ENCODE data around the gene C10orf143. TPM values are rescaled to one million over a fixed set of nuclear protein-coding genes. Genes with fewer than 3 reads are reported as not detected.

Gene C10orf143
- total RNA-seq, 2 donors from 2014 or later = 1.5 to 1.9 TPM

GRCh38 chr10:130028465-130028819 is 82.2 kb downstream of the C10orf143 start:
- no peak for DNase-seq
- H3K27ac ChIP-seq (ENCODE audit: low read depth, low read length) = no peak overlapping the region
- H3K9me3 Mint-ChIP-seq = no peaks in the 10 kb centered on the region
- no peak overlapping the region for H3K27ac Mint-ChIP-seq
- no peaks in the 10 kb centered on the region for H3K4me1 Mint-ChIP-seq
- no peak for TF ChIP-seq CTCF (conservative IDR thresholded peaks at IDR 0.05)
- H3K36me3 ChIP-seq (ENCODE audit: control insufficient read depth, insufficient read depth, low read length) = no peaks in the 10 kb centered on the region
- peaks cover 3% of the 10 kb centered on the region for H3K27me3 Mint-ChIP-seq (ENCODE audit: insufficient read depth)
- H3K36me3 Mint-ChIP-seq (ENCODE audit: low read depth) = no peaks in the 10 kb centered on the region
- H3K4me1 ChIP-seq (ENCODE audit: control insufficient read depth, insufficient read depth, low read length) = no peaks in the 10 kb centered on the region
- no peak overlapping the region for H3K4me3 ChIP-seq (ENCODE audit: low read length)
- no peak overlapping the region for H3K4me3 Mint-ChIP-seq
- no peak overlapping the region for H3K9ac ChIP-seq (ENCODE audit: extremely low read depth, low read length, poor library complexity, severe bottlenecking)
- H3K27me3 ChIP-seq (ENCODE audit: control insufficient read depth, insufficient read depth, low read length, poor library complexity, severe bottlenecking) = no peaks in the 10 kb centered on the region
- H3K9me3 ChIP-seq (ENCODE audit: control insufficient read depth, low read length) = no peaks in the 10 kb centered on the region
- 91% methylated on average over 4 of the region's 4 CpGs for WGBS, 2 experiments (ENCODE audit: insufficient coverage in 1 of 2, insufficient read length in 1 of 2)

- H3K27me3 ChIP-seq (ENCODE audit: control insufficient read depth, insufficient read depth, low read length, poor library complexity, severe bottlenecking) = no peaks in the 10 kb centered on the region
- H3K4me3 ChIP-seq (ENCODE audit: low read length) = no peak overlapping the region
- no peak for TF ChIP-seq CTCF (conservative IDR thresholded peaks at IDR 0.05)
- H3K27me3 Mint-ChIP-seq (ENCODE audit: insufficient read depth) = peaks cover 3% of the 10 kb centered on the region
- no peak overlapping the region for H3K9ac ChIP-seq (ENCODE audit: extremely low read depth, low read length, poor library complexity, severe bottlenecking)
- H3K36me3 ChIP-seq (ENCODE audit: control insufficient read depth, insufficient read depth, low read length) = no peaks in the 10 kb centered on the region
- no peak overlapping the region for H3K4me3 Mint-ChIP-seq
- no peaks in the 10 kb centered on the region for H3K4me1 ChIP-seq (ENCODE audit: control insufficient read depth, insufficient read depth, low read length)
- no peaks in the 10 kb centered on the region for H3K36me3 Mint-ChIP-seq (ENCODE audit: low read depth)
- H3K27ac Mint-ChIP-seq = no peak overlapping the region
- no peaks in the 10 kb centered on the region for H3K9me3 Mint-ChIP-seq
- no peaks in the 10 kb centered on the region for H3K4me1 Mint-ChIP-seq
- no peak overlapping the region for H3K27ac ChIP-seq (ENCODE audit: low read depth, low read length)
- H3K9me3 ChIP-seq (ENCODE audit: control insufficient read depth, low read length) = no peaks in the 10 kb centered on the region
- 87 to 90% methylated on average over 18 to 27 of the region's 27 CpGs for WGBS, 2 experiments (ENCODE audit: insufficient coverage in 1 of 2, insufficient read length in 1 of 2)
- no peak for DNase-seq
These were observed 82.7 kb downstream of the C10orf143 start for GRCh38 chr10:130027716-130028464.

GRCh38 chr10:130026670-130027456 is 83.8 kb downstream of the C10orf143 start:
- Histone ChIP-seq H3K27me3 (ENCODE audit: control insufficient read depth, insufficient read depth, low read length, poor library complexity, severe bottlenecking) (no peaks in the 10 kb centered on the region), H3K27ac (ENCODE audit: low read depth, low read length) (no peak overlapping the region), H3K9me3 (ENCODE audit: control insufficient read depth, low read length) (no peaks in the 10 kb centered on the region), H3K9ac (ENCODE audit: extremely low read depth, low read length, poor library complexity, severe bottlenecking) (no peak overlapping the region), H3K4me3 (ENCODE audit: low read length) (no peak overlapping the region), H3K36me3 (ENCODE audit: control insufficient read depth, insufficient read depth, low read length) (no peaks in the 10 kb centered on the region), H3K4me1 (ENCODE audit: control insufficient read depth, insufficient read depth, low read length) (no peaks in the 10 kb centered on the region)
- WGBS, 2 experiments (ENCODE audit: insufficient coverage in 1 of 2, insufficient read length in 1 of 2) = 87 to 96% methylated on average over 8 to 27 of the region's 30 CpGs
- no peak for TF ChIP-seq CTCF (conservative IDR thresholded peaks at IDR 0.05)
- Mint-ChIP-seq H3K4me3 (no peak overlapping the region), H3K4me1 (no peaks in the 10 kb centered on the region), H3K9me3 (no peaks in the 10 kb centered on the region), H3K27me3 (ENCODE audit: insufficient read depth) (peaks cover 3% of the 10 kb centered on the region), H3K27ac (no peak overlapping the region), H3K36me3 (ENCODE audit: low read depth) (no peaks in the 10 kb centered on the region)
- DNase-seq = no peak
